ENCODE measurements around the gene RHOT2. TPM values are rescaled to one million over a fixed set of nuclear protein-coding genes. Genes with fewer than 3 reads are reported as not detected.
"Not testable (repeated sequence)": the region's sequence is repeated elsewhere in the genome, so short reads cannot be mapped to it uniquely, and the experiment has no call there.

The RHOT2 gene
- total RNA-seq, 1 experiment from 2014 or later: 143 TPM

DNA sequence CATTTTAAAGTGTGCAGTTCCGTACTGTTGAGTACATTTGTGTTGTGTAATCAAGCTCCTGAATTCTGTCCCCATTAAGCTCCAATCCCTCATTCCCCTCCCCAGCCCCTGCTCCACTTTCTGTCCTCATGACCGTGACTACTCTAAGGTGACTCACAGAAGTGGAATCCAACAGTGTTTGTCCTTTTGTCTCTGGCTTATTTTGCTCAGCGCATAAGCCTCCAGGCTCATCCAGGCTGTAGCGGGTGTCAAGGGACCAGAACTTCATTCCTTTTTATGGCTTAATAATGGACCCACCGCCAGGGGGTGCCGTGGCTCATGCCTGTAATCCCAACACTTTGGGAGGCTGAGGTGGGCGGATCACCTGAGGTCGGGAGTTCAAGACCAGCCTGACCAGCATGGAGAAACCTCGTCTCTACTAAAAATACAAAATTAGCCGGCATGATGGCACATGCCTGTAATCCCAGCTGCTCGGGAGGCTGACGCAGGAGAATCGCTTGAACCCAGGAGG lies 44.9 kb downstream of the RHOT2 start:
- not testable (repeated sequence) for H3K9me2 ChIP-seq (ENCODE audit: insufficient read depth)

DNA sequence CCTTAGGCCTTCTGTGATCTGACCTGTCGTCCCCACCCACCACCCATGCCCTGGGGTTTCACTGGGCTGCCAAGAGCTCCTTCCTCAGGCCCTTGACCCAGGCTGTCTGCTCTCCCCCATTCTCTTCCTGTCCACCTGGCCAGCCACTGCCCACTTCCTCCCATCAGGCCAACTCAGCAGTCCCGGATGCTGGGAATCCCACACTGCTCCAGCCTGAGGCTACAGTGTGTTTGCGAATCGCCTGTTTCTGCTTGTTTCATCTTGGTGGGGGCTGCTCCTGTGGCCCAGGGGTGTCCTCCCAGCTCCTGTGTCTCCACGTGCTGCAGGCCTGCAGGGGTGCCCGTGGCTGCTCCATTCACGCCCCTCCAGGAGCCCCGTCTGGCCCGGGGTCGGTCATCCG lies 46.1 kb downstream of the RHOT2 start:
- H3F3A ChIP-seq (ENCODE audit: insufficient read depth, low read depth): peaks cover 37% of the 10 kb centered on the region
- H2AFZ ChIP-seq: no peak overlapping the region
- no peak overlapping the region for H3K4me3 ChIP-seq
- peaks cover 43% of the 10 kb centered on the region for H3K4me1 ChIP-seq (replicated peaks; ENCODE audit: insufficient read depth)
- no peaks in the 10 kb centered on the region for H3K9me3 ChIP-seq (ENCODE audit: insufficient read depth, low read depth)
- TF ChIP-seq, protein P1, sequence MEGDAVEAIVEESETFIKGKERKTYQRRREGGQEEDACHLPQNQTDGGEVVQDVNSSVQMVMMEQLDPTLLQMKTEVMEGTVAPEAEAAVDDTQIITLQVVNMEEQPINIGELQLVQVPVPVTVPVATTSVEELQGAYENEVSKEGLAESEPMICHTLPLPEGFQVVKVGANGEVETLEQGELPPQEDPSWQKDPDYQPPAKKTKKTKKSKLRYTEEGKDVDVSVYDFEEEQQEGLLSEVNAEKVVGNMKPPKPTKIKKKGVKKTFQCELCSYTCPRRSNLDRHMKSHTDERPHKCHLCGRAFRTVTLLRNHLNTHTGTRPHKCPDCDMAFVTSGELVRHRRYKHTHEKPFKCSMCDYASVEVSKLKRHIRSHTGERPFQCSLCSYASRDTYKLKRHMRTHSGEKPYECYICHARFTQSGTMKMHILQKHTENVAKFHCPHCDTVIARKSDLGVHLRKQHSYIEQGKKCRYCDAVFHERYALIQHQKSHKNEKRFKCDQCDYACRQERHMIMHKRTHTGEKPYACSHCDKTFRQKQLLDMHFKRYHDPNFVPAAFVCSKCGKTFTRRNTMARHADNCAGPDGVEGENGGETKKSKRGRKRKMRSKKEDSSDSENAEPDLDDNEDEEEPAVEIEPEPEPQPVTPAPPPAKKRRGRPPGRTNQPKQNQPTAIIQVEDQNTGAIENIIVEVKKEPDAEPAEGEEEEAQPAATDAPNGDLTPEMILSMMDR (conservative IDR thresholded peaks at IDR 0.05): no peak
- intact Hi-C loops (cut with micrococcal nuclease; ENCODE audit: unreplicated experiment): loop anchor here (5.0 kb wide), 1 partner anchor 258 kb away; the partner anchor contains the start of gene LMF1
- DNase-seq: no peak
- no TSS peak for BruUV-seq (replicated peaks)
- POLR2A ChIA-PET (ENCODE audit: unreplicated experiment): interaction anchor here (0.6 to 1.4 kb wide), 3 partner anchors 14 to 565 kb away, joined by 3 to 9 read pairs (median 4); no protein-coding TSS in a partner anchor
- H3K27ac ChIP-seq: no peak overlapping the region; the same call in 1 of the 2 replicates
- peaks cover 11% of the 10 kb centered on the region; the same call in 1 of the 2 replicates for H4K20me1 ChIP-seq (ENCODE audit: insufficient read depth)
- H3K4me2 ChIP-seq: peak overlapping the region; percentile 72
- H3K79me2 ChIP-seq (ENCODE audit: low read depth): peaks cover 4% of the 10 kb centered on the region; the same call in 1 of the 2 replicates
- no peaks in the 10 kb centered on the region for H3K9me2 ChIP-seq (ENCODE audit: insufficient read depth)
- no peaks in the 10 kb centered on the region for H3K36me3 ChIP-seq (ENCODE audit: low read depth)
- CTCF ChIA-PET: interaction anchor here (0.5 kb wide), 1 partner anchor 690 kb away, joined by 3 read pairs; no protein-coding TSS in a partner anchor
- H3K27me3 ChIP-seq (ENCODE audit: insufficient read depth, low read depth): peaks cover 20% of the 10 kb centered on the region

More for the DNA sequence above, 44.9 kb downstream of the RHOT2 start:
- H4K20me1 ChIP-seq (ENCODE audit: insufficient read depth); H2AFZ ChIP-seq; H3K36me3 ChIP-seq (ENCODE audit: low read depth); H3K9me3 ChIP-seq (ENCODE audit: insufficient read depth, low read depth); H3K79me2 ChIP-seq (ENCODE audit: low read depth); H3K4me3 ChIP-seq; BruUV-seq (replicated peaks): not testable (repeated sequence)
- peaks cover 36% of the 10 kb centered on the region for H3K4me1 ChIP-seq (replicated peaks; ENCODE audit: insufficient read depth)
- ChIA-PET POLR2A (ENCODE audit: unreplicated experiment) (interaction anchor here (0.6 to 1.0 kb wide), 5 partner anchors 15 to 186 kb away, joined by 3 to 6 read pairs (median 4); partner anchors contain the start of genes CAPN15, CHTF18, RPUSD1 and WDR24), CTCF (interaction anchor here (0.5 to 1.5 kb wide), 11 partner anchors 11 to 390 kb away, joined by 3 to 17 read pairs (median 4); partner anchors contain the start of genes CHTF18, MSLN and RPUSD1)
- peak overlapping the region; percentile 71 for H3K27ac ChIP-seq
- peaks cover 31% of the 10 kb centered on the region for H3F3A ChIP-seq (ENCODE audit: insufficient read depth, low read depth)
- TF ChIP-seq, protein P1 (conservative IDR thresholded peaks at IDR 0.05): peak; percentile 91
- peaks cover 33% of the 10 kb centered on the region for H3K27me3 ChIP-seq (ENCODE audit: insufficient read depth, low read depth)
- peak; percentile 93 to 98 for DNase-seq
- H3K4me2 ChIP-seq: peak overlapping the region; percentile 38; the same call in 1 of the 2 replicates
- intact Hi-C loops (cut with micrococcal nuclease; ENCODE audit: unreplicated experiment): loop anchor here (1.0 to 5.0 kb wide), 4 partner anchors 73 to 390 kb away; partner anchors contain the start of gene LMF1

DNA sequence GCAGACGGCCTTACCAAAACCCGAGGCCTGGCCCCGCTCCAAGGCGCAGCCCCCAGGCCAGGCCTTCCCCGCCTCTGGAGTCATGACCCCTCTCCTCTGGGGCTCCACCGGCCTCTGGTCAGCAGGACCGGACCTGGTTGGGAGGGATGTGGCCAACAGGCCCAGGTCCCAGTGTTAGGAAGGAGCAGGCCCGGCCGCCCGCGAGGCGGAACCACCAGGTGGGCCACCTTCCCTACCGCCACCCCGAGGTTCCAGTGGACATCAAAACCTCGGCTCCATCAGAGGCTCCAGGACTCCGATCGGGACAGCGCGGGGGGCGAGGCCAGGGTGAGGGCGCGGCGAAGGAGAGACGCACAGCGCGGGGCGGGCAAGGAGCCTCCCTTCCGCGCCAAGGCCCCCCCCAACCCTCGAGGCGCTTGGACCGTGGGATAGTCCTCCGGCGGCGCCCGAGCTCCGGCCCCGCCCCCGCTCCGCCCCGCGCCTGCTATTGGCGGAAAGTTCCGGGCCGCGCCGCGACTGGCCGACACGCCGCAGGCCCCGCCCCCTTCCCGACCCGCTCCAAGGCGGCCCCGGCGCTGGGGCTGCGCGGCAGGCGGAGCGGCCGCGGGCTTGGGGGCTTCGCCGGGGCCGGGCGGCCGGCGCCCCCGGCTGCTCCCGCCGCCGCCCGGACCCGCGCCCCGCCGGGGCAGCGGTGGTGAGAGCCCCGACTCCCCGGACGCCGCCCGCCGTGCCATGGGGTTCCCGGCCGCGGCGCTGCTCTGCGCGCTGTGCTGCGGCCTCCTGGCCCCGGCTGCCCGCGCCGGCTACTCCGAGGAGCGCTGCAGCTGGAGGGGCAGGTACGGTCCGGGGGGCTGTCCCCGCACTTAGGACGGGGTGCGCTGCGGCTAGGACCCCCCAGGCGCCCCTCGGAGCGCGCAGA lies 46.9 kb downstream of the RHOT2 start, which contains the start of gene METRN:
Gene METRN, plus strand, starts transcription at position 561 of the 919 bp plus-strand sequence. Its CDS starts 172 bp downstream, at position 733.
- Histone ChIP-seq H3F3A (ENCODE audit: insufficient read depth, low read depth) (peaks cover 41% of the 10 kb centered on the region), H3K36me3 (ENCODE audit: low read depth) (no peaks in the 10 kb centered on the region), H2AFZ (0 out of 2 replicates have a peak within 1 kb of the TSS, but pooled peaks have one; percentile 33), H3K9me3 (ENCODE audit: insufficient read depth, low read depth) (no peaks in the 10 kb centered on the region), H3K27me3 (ENCODE audit: insufficient read depth, low read depth) (peaks cover 13% of the 10 kb centered on the region), H3K4me3 (peak within 1 kb of the TSS; percentile 81), H3K27ac (no peak within 1 kb of the TSS; the same call in 1 of the 2 replicates), H3K79me2 (ENCODE audit: low read depth) (peaks cover 4% of the 10 kb centered on the region; the same call in 1 of the 2 replicates), H4K20me1 (ENCODE audit: insufficient read depth) (peaks cover 12% of the 10 kb centered on the region; the same call in 1 of the 2 replicates), H3K4me1 (replicated peaks; ENCODE audit: insufficient read depth) (peaks cover 51% of the 10 kb centered on the region), H3K4me2 (peak within 1 kb of the TSS; percentile 85), H3K9me2 (ENCODE audit: insufficient read depth) (no peaks in the 10 kb centered on the region)
- BruUV-seq (replicated peaks): no TSS peak
- ChIA-PET POLR2A (ENCODE audit: unreplicated experiment) (interaction anchor here (0.6 to 1.4 kb wide), 5 partner anchors 11 to 222 kb away, joined by 3 to 19 read pairs (median 9); partner anchors contain the start of genes CCDC78, CHTF18 and RPUSD1), CTCF (interaction anchor here (0.6 kb wide), 1 partner anchor 33 kb away, joined by 3 read pairs; no protein-coding TSS in a partner anchor)
- TF ChIP-seq, protein P1 (conservative IDR thresholded peaks at IDR 0.05): no peak
- TF ChIP-seq EZH2 (IDR thresholded peaks at IDR 0.05; ENCODE audit: low read depth): no peak
- intact Hi-C loops (cut with micrococcal nuclease; ENCODE audit: unreplicated experiment): loop anchor here (5.0 kb wide), 1 partner anchor 257 kb away; the partner anchor contains the start of gene LMF1
- peak; percentile 67 to 96 for DNase-seq

All from PC-9 (cell line).